GM21528 (cell line): ENCODE results near the gene ABHD5.

ENCODE experiments used
- ATAC-seq: cut with Tn5 transposase; IDR thresholded peaks from one replicate; pipeline ENCODE4 v1.9.1; 2021; ENCODE audit warnings: mild to moderate bottlenecking, moderate library complexity; ENCODE audit not compliant: unreplicated experiment, low FRiP score

The ABHD5 gene

GRCh38 chr3:43773273-43774094 lies 82.7 kb downstream of the ABHD5 start:
- ATAC-seq = no peak

DNA sequence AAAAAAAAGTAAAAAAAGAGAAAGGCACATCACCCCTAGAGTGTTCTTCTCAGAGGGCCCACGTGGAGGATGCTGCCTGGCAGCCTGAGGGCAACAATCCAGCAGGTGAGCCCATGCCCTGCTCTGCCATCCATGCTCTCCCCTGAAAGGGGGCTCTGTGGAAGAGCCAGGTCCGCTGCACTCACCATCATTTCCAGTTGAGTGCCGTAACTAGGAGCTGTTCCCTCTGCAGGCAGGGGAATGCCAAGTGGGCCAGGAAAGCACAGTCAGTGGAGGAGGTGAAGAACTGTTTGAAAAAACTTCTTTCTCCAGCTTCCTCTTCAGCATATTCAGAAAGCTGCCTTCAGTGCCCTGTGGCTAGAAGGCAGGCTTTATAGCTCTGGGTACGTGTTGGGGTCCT lies 84.1 kb downstream of the ABHD5 start:
- ATAC-seq = no peak

DNA sequence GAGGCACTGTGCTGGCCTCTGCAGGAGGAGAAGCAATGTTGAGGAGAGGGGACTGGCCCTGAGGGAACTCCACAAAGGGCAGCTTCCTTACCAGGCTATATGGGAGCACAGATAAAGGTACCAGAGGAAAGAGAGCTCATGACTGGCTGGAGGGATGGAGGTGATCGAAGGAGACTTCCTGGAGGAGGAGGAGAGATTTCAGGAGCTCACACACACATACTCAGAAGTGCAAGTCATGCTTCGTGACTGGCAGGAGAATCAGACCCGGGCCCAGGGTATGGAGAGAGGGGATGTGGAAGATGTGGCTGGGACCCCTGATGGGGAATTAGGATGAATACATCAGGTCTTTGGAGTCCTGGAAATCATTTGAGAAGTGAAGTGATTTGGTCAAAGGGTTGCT lies 85.4 kb downstream of the ABHD5 start:
- no peak for ATAC-seq

- no peak for ATAC-seq
These were observed 89.1 kb downstream of the ABHD5 start for GRCh38 chr3:43779850-43780249.

DNA sequence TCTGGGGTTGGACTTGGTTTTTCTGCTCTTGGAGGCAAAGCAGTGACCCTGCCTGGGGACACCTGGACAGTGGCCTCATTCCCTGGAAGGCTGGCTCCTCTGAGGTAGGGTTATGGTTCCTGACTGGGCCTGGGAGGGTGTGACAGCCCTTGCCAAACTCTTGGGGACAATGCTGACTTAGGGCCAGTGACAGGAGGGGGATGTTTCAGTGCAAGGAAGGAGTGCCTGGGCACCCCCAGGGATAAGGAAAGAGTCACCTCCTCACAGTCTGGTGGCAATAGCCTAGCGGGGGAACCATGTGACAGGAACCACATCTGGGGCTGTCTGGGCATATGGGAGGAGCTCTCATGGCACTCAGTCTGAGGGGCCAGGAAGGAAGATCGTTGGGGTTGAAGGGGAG lies 91.8 kb downstream of the ABHD5 start:
- no peak for ATAC-seq
